NCI-H1694 treated with DMSO at 0.1 percent for 48 hours (cell line): ENCODE data around the gene SPSB1.

Source experiments
- DNase-seq: peaks from one replicate; lab custom pipeline; 2025; lab: John Stamatoyannopoulos, UW

SPSB1 gene

DNA sequence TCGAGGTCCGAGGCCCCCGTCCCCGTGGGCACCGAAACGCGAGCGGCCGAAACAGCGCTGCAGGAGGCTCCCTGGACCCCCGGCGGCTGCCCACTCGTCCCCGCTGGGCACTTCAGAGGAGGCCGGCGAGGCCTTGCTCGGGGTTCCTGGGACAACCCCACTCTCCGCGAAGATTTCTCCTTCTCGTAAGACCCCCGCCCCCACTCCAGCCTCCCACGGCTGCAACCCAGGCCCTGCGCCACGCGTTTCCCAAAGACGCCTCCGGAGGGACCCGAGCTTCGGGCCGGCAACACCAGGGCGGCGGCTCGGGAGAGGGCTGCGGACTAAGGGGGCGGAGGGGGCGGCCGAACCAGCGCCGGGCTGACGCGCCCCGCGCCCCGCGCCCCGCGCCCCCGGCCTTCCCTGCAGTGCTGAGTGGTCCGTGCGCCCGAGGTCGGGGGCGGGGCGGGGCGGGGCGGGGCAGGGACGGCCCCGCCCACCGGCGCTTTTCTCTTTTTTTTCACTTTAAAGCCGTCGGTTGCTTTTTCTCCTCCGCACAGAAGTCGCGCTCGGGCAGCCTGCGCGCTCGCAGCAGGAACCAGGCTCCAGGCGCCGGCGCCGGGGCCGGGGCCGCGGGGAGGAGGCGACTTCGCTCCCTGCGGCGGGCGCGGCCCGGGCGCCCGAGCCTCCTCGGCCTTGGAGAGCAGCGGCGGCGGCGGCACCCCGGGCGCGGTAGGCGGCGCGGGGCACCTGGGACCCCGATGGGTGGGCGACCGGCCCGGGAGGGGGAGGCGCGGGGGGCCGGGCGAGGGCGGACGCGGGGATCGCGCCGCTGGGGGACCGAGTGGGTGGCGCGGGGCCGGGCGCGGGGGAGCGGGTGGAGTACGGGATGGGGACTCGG, at the start of gene SPSB1:
TSS of gene SPSB1 (plus strand) at position 534 of the 880 bp plus-strand sequence. CDS start 62,998 bp downstream, outside the sequence.
- DNase-seq: peak; percentile 16

DNA sequence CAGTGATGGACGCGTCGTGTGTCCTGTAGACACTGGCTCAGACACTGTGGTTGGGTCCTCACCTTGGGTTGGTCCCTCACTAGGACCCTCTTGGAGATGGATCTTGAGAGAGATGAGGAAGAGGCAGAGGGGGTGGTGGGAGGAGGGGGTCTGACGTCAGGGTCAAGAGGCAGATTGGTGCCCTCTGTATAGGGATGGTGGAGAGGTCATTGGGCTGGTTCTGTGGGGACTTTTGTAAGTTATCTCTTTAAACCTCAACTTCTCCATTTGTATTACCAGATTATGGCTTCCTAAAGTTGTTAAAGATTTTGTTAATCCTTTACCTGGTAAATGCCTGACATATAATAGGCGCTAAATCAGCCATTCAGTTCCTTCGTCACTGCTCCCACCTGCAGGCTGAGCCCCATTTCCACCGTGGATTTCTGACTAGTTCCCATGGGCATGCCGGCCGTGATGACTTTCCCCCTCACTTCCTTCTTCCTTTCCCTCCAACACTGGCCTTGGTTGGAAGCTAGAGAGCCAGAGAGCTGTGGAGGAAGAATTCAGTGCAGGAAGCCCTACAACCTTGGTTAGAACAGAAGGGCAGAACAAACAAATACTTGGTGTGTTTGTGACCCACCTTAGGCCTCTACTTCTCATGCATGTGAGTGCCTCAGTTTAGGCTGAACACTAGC, 49.5 kb upstream of the SPSB1 start:
- no peak for DNase-seq

DNA sequence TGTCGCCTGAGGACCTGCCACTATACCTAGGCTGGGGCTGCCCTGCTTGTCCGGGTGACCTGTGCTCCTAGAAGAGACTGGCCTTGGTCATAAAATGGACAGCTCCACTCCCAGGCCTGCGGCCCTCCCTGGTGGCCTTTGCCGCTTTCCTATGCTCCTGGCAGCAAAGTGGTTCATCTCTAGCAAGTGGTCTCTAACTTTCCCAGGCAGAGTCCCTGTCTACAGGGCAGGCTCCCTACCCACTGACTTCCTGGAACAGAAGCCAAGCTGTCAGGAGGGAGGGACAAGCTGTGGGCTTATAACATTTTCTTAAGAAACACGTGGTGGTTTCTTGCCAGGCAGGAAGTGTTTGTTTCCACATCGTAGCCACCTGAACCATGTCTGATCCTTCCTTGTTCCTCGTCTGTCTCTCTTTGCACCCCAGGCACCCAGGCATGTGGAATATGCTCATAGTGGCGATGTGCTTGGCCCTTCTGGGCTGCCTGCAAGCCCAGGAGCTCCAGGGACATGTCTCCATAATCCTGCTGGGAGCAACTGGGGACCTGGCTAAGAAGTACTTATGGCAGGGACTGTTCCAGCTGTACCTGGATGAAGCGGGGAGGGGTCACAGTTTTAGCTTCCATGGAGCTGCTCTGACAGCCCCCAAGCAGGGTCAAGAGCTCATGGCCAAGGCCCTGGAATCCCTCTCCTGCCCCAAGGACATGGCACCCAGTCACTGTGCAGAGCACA, 48.0 kb upstream of the SPSB1 start:
- no peak for DNase-seq

DNA sequence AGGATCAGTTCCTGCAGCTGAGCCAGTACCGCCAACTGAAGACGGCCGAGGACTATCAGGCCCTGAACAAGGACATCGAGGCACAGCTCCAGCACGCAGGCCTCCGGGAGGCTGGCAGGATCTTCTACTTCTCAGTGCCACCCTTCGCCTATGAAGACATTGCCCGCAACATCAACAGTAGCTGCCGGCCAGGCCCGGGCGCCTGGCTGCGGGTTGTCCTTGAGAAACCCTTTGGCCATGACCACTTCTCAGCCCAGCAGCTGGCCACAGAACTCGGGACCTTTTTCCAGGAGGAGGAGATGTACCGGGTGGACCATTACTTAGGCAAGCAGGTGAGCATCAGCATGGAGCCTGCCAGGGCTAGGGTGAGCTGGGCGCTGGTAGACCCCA, 47.5 kb upstream of the SPSB1 start:
- no peak for DNase-seq

DNA sequence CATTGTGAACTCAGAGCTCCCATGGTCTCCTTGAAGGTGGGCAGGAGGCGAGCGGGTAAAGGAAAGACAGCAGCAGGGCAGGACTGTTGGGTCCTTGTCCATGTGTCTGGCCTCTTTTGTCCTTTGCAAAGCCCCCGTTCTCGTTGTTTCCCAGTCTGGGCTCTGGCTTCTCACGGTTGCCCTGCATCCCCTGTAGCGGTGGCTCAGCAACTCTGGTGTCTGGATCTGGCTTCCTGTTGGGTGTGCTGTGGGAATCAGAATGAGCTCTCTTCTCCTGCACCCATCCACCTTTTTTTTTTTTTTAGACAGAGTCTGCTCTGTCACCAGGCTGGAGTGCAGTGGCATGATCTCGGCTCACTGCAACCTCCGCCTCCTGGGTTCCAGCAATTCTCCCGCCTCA, 47.0 kb upstream of the SPSB1 start:
- no peak for DNase-seq

DNA sequence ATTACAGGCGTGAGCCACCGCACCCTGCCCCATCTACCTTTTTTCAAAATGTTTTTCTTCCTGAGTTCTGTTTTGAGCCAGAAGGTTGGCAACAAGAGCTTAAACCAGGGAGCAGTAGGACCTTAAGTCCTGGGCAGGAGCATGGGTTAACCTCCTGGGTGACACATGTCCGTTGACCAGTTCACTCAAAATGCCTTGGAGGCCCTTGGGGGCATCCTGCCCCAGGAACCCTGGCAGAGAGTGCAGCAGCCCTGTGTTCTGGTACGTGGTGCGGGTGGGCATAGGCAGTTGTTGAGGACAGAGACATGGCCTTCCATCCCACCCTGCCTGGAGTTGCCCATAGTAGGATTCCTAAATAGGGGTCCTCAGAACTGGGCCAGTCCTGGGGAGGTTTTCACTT, 46.5 kb upstream of the SPSB1 start:
- DNase-seq: no peak

- no peak for DNase-seq
Measured at GRCh38 chr1:9246841-9247785, 45.6 kb upstream of the SPSB1 start.

- DNase-seq: no peak
Measured at GRCh38 chr1:9247894-9248293, 44.8 kb upstream of the SPSB1 start.

- DNase-seq: no peak
Measured at GRCh38 chr1:9248341-9249262, 44.1 kb upstream of the SPSB1 start.

DNA sequence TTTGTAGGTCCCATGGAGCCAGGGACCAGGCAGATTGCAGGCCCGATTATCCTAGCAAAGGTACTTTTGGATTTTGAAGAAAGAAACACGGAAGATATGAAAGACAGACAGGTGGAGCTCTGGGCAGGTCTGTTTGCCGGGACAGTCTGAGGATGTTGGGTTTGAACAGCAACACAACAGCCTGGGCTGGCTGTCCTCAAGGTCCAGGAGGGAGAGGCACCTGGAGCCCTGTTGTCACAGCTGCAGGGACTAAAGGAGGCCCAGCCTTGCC, 43.5 kb upstream of the SPSB1 start:
- no peak for DNase-seq

GRCh38 chr1:9249534-9250410, 42.9 kb upstream of the SPSB1 start:
- peak; percentile 7 for DNase-seq

DNA sequence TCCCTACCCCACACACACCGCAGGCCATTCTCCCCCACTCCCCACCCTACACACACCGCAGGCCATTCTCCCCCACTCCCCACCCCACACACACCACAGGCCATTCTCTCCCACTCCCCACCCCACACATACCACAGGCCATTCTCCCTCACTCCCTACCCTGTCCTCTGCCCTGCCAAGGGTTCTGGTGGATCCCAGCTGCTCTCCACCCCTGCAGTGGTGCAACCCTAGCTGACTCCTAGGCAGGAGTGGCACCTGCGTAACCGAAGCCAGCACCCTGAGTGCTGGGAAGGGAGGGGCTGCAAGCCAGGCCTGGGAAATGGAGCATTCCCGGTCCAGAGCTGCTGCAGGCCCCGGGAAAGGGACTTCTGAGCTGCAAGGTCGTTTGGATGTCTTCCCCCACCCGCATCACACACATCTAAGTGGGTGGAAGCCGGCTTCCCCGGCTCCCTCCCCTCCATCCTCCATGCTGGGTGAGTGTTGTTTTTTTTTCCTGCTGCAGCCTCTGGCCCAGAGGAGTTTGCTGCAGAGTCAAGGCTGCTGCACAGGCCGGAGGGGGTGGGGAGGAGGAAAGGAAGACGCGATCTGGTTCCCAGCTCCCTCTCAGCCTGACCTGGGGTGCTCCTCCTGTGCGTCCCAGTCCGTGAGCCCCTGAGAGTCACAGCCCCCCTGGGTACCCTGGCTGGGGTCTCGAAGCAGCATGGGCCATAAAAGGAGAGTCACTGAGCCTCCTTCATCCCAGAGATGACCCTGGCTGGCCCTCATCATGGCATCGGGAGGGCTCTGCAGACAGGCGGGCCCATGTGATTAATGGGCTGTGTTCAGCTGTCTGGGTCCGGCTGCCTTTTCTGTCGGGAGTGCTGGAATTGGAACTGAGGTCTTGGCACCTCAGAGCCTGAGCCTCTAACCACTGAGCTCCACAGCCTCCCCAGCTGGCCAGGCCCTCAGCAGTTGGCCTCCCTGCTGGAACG, 42.0 kb upstream of the SPSB1 start:
- no peak for DNase-seq

GRCh38 chr1:9251501-9251900, 41.2 kb upstream of the SPSB1 start:
- no peak for DNase-seq

DNA sequence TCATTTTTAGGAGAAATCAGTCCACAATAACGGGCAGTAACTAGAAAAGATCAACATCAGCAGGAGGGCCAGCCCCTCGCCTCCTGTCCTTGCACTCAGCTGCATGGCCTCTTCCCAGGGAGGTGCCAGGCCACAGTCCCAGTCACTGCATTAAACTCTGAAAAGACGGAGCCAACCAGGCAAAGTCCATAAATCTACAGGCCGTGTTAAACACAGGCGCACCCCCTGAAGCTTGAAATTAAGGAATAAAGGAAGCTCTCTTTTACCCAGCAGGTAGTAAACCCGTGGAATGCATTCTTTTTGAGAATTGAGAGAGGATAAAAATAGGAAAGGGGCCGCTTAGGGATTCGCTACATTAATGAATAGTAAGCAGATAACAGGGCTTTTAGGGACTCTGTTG, 39.7 kb upstream of the SPSB1 start:
- DNase-seq: no peak

DNA sequence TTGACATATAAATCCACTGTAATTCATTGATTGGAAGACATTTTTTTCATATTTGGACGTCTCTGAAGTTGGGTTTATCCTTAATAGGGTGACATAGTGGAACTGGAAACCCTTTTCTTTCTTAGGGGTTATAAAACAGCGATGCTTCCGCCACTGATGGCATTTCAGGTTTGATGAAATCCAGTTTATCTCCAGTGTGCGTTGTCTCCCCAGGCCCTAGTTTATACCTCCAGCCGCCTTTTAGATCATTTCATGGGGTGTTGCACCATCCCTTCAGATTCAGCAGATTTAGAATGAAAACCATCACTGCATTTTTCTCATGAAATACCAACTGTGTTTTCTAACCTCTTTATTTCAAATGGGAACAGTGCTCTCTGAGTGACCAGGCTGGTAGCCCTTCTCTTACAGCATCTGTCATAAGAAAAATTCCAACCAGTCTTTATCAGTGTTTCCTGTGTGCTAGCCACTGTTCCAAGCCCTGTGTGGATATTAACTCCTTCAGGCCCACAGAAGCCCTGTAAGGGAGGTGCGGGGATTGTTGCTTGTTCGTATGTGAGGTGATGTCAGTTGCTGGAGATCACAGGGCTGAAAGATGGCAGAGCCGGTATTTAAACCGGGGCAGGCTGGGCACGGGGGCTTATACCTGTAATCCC, 39.1 kb upstream of the SPSB1 start:
- no peak for DNase-seq

- no peak for DNase-seq
Measured at GRCh38 chr1:9256332-9256731, 36.4 kb upstream of the SPSB1 start.

GRCh38 chr1:9257851-9258250, 34.8 kb upstream of the SPSB1 start:
- DNase-seq: no peak

DNA sequence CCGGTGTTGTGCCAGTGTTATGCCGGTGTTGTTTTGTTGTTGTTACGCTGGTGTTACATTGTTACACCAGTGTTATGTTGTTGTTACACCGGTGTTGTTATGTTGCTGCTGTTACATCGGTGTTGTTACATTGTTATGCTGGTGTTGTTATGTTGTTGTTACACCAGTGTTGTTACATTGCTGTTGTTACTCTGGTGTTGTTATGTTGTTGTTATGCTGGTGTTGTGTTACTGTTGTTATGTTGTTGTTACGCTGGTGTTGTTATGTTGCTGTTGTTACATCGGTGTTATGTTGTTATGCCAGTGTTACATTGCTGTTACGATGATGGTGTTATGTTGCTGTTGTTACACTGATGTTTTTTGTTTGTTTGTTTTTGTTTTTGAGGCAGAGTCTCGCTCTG, 34.1 kb upstream of the SPSB1 start:
- no peak for DNase-seq
